Muscle layer of duodenum (tissue), 2 donors: Measurements from ENCODE around the gene CBX5.
"Not testable (repeated sequence)": the region's sequence is repeated elsewhere in the genome, so short reads cannot be mapped to it uniquely, and the experiment has no call there.

ENCODE experiments used
- H3K27ac ChIP-seq: one replicate; pipeline ENCODE4 v1.7.0; 2013; ENCODE audit warnings: mild to moderate bottlenecking, low read length
- H3K27me3 ChIP-seq: one replicate; pipeline ENCODE4 v1.7.0; 2013; ENCODE audit warnings: low read depth, mild to moderate bottlenecking, control low read depth, low read length
- H3K36me3 ChIP-seq, 2 donors: one replicate each; pipeline ENCODE4 v1.7.0; 2013; ENCODE audit warnings: low read length in 2 of 2, control low read depth in 1 of 2, mild to moderate bottlenecking in 1 of 2; ENCODE audit not compliant: insufficient read depth in 2 of 2, control insufficient read depth in 1 of 2
- H3K4me1 ChIP-seq, 2 donors: one replicate each; pipeline ENCODE4 v1.7.0; 2013; ENCODE audit warnings: low read length in 2 of 2, mild to moderate bottlenecking in 2 of 2, control low read depth in 1 of 2, moderate library complexity in 1 of 2; ENCODE audit not compliant: insufficient read depth in 2 of 2, control insufficient read depth in 1 of 2
- H3K4me3 ChIP-seq, 2 donors: one replicate each; pipeline ENCODE4 v1.7.0; 2013; ENCODE audit warnings: low read length in 2 of 2, low read depth in 1 of 2, mild to moderate bottlenecking in 1 of 2
- H3K9me3 ChIP-seq, 2 donors: one replicate each; pipeline ENCODE4 v1.7.0; 2013; ENCODE audit warnings: low read length in 2 of 2, control low read depth in 1 of 2, mild to moderate bottlenecking in 1 of 2; ENCODE audit not compliant: control insufficient read depth in 1 of 2
- donor health status: healthy.

Gene CBX5

DNA sequence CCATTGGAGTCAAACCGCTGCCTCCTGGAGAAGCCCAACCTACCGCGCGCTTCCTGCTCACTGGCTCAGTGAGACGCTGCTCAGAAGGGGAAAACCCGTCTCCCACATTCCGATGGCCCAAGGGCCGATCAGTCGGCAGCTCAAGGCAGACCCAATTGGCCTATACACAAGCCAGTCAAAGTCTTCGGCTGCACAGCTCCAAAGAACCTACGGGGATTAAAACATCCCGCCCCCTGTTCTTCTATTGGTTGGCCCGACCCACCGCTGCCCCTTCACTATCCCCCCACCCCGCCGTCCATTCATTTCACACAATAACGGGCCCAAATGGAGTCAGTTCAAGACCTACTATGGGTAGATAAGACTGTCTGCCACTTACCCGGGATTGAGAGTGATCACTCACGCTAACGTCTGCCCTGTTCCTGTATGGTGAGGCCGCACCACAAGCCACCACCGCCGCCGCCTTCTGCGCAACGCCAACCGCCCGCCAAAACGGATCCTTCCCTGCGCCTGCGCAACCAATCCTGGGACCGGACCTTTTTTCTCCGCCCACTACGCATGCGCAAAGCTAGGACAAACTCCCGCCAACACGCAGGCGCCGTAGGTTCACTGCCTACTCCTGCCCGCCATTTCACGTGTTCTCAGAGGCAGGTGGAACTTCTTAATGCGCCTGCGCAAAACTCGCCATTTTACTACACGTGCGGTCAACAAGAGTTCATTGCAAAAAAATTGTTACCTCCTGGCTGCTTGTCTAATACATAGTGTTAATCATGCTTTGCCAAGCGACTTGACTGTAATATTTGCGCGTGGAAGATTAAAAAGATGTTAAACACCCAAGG, at the start of gene CBX5:
Gene CBX5 (minus strand): TSS at position 491 of the 836 bp plus-strand sequence. CDS start 22,472 bp downstream, outside the sequence.
- Histone ChIP-seq H3K27ac (peak within 1 kb of the TSS; percentile 98), H3K27me3 (no peaks in the 10 kb centered on the region), H3K36me3 (peaks cover 30 to 41% of the 10 kb centered on the region in 2 donors), H3K9me3 (no peaks in the 10 kb centered on the region), H3K4me3 (peak within 1 kb of the TSS; percentile 74 to 94), H3K4me1 (peaks cover 28 to 48% of the 10 kb centered on the region in 2 donors)

DNA sequence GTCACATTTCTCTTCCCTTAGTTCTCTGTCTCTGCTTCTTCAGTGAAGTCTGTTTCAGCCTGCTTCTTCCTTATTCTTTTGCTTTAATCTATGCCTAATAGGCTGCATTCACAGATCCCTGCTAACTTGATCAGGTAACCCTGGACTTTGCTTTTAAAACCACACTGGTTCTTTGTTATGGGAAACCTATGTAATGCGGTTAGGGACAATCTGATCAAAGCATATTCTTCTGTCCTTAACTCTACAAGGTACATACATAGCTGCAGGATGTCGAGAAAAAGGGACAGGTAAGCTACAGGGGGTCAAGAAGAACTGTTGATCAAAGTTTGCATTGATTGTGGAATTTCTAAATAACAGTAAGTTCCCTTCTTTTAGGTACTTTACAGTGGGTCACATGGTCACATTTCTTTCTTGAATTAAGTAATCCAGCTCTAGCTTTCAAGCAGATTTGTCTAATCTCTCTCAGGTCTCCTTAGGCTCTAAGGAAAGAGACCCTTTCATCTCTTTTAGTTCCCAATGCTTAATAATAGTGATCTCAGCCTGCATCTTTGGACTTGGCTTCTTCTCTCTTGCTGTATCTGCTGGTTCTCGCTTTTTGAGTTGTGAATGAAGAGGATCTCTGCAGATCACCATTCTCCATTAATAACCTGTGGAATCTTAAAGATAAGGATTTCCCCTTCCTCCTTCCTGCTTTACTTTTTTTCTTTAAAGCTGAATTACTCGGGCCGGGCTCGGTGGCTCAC, 48.8 kb upstream of the CBX5 start:
- no peak overlapping the region for H3K4me3 ChIP-seq
- H3K4me1 ChIP-seq: peaks cover 18 to 58% of the 10 kb centered on the region in 2 donors
- no peak overlapping the region for H3K27ac ChIP-seq

DNA sequence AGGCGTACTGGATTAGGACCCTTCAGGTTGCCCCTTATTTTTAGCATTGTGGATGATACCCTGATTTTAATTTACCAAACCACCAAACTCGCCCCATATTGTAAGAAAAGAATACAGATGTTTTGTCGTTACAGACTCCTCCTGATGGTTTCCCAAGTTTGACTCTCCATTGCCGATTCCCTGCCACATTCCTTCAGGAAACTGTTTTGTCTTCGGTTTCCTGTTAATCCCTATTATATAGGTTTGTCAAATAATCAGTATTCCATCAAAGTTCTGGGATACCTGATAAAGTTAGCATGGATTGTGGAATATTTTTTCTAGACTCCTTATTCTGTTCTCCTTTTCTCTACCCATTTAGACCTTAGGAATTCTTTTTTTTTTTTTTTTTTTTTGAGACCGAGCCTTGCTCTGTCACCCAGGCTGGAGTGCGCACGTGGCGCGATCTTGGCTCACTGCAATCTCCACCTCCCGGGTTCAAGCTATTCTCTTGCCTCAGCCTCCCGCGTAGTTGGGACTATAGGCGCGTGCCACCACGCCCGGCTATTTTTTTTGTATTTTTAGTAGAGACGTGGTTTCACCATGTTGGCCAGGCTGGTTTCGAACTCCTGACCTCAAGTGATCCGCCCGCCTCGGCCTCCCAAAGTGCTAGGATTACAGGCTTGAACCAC, 45.7 kb upstream of the CBX5 start:
- peak overlapping the region; percentile 97 for H3K27ac ChIP-seq
- H3K4me3 ChIP-seq: peak overlapping the region; percentile 89 to 94
- H3K27me3 ChIP-seq, H3K9me3 ChIP-seq, H3K36me3 ChIP-seq: not testable (repeated sequence)
- H3K4me1 ChIP-seq: peaks cover 13 to 42% of the 10 kb centered on the region in 2 donors

More for the DNA sequence above, 48.8 kb upstream of the CBX5 start:
- Histone ChIP-seq H3K9me3 (no peaks in the 10 kb centered on the region), H3K36me3 (peaks cover 6 to 8% of the 10 kb centered on the region in 2 donors), H3K27me3 (no peaks in the 10 kb centered on the region)

DNA sequence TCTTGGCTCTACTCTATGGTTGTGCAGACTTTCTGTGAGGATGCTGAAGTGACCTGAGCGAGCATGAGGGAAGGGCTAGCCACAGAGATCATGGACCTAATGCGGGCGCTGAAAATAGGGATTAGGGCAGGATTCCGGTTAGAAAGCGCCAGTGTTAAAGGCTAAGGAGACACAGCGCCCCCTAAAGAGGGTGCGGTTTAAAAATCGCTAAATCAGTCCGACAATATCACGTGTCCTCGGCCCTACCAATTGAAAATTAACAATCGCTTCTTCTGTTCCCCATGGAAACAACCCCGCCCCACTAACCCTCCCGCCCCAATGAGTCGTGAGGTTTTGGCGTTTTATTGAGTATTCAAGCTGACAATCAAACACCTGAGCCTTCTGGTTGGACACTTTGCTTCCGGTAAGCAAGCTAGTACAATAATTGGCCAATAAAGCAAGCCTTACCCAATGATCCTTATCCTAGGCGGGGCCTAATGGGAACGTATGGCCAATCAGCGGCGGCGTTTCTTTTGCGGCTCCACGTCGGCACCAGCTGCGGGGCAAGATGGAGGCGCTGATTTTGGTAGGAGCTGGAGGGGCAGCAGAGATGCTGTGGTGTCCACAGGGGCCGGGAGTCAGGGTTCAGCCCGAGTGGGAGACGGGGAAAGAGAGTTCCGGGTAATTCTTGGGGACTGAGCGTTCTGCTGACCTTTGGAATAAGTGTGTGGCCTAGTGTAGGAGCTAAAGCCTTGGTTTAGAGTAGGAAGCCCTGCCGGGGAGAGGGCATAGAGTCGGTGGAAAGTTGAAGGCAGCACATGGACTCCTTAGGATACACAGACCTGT, 44.9 kb upstream of the CBX5 start, which contains the start of gene COPZ1:
Gene COPZ1 (plus strand): TSS at position 515 of the 825 bp plus-strand sequence. CDS start 33 bp downstream, at position 548.
- Histone ChIP-seq H3K27ac (peak within 1 kb of the TSS; percentile 97), H3K9me3 (no peaks in the 10 kb centered on the region), H3K36me3 (peaks cover 6 to 8% of the 10 kb centered on the region in 2 donors), H3K27me3 (no peaks in the 10 kb centered on the region), H3K4me1 (peaks cover 10 to 35% of the 10 kb centered on the region in 2 donors), H3K4me3 (peak within 1 kb of the TSS; percentile 89 to 94)

DNA sequence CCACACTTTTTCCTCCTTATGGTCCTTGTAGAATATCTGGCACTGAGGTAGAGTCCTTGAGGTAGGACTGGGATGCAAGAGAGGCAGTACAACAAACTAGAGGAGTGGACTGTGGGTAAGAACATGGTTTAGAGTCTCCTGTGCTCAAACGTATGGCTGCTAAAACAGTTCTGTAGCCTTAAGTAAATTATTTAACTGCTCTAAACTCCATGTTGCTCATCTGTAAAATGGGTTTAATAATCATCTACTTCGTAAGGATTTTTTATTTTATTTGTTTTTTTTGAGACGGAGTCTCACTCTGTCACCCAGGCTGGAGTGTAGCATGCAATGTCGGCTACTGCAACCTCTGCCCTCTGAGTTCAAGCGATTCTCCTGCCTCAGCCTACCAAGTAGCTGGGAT, 41.4 kb upstream of the CBX5 start:
- Histone ChIP-seq H3K4me1 (peaks cover 2 to 12% of the 10 kb centered on the region in 2 donors), H3K36me3 (no peaks in the 10 kb centered on the region), H3K9me3 (no peaks in the 10 kb centered on the region), H3K27ac (no peak overlapping the region), H3K27me3 (no peaks in the 10 kb centered on the region), H3K4me3 (no peak overlapping the region)

DNA sequence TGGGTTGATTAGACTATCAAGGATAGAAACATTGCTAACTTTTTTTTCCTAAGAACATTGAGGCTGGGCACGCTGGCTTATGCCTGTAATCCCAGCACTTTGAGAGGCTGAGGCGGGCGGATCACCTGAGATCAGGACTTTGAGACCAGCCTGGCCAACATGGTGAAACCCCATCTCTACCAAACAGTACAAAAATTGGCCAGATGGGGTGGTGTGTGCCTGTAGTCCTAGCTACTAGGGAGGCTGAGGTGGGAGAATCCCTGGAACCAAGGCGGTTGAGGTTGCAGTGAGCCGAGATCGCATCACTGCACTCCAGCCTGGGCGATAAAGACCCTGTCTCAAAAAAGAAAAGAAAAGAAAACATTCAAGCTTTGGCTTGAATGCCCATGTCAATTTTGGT, 32.4 kb upstream of the CBX5 start:
- H3K9me3 ChIP-seq, H3K4me1 ChIP-seq, H3K27ac ChIP-seq, H3K27me3 ChIP-seq, H3K36me3 ChIP-seq, H3K4me3 ChIP-seq: not testable (repeated sequence)

DNA sequence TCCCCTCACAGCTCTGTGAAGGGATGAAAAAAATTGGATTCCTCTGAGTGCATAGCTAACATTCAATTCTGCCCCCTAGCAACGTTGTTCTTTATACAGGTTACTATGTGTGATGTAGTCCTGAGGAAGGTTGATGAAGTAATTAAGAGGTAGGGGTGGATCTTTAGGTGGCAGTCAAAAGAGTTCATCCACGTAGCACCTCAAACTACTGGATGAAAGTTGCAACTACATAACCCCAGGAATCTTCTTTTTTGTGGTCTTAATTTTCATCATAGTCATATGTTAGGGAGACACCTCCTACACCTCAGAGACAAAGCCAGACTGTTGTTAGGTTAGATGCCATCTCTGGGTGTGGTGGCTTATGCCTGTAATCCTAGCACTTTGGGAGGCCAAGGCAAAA, 31.1 kb upstream of the CBX5 start:
- Histone ChIP-seq H3K4me3 (no peak overlapping the region), H3K36me3 (no peaks in the 10 kb centered on the region), H3K27ac (no peak overlapping the region), H3K9me3 (no peaks in the 10 kb centered on the region), H3K27me3 (no peaks in the 10 kb centered on the region), H3K4me1 (no peaks in the 10 kb centered on the region)

DNA sequence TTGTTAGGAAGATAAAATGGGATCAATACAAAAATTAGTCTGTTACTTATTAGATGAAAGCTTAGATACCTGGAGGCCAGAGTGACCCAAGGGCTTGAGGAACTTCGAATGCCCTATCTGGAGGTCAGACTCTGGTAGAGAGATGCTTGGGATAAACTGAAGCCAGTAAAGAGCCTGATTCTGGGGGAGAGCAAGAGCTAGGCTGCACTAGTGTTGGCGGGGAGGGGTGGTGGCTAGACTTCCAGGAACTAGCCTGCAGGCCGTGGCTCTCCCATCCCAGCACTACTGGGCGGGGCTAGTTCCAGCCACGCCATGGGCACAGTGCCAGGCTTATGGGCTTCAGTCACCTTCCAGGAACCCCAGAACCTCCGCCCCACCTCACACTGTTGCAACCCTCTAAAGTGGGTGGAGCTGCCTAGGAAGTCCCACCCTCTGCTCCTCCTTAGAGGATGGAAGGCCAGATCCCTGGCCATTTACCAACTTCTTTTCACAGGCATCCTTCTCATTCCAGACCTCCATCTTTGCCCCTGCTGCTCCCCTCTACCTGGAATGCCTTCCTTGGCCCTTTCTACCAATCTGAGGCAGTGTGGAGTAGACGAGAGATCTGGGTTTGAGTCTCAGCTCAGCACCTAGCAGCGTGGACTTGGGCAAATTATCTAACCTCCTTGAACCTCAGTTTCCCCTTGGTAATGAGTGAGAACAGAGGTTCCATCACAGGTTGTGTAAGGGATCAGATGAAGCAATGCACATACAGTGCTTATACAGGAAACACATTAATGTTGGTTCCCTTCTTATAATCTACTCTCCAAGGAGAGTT, 27.2 kb upstream of the CBX5 start:
- Histone ChIP-seq H3K4me1 (no peaks in the 10 kb centered on the region), H3K27ac (no peak overlapping the region), H3K4me3 (no peak overlapping the region), H3K36me3 (no peaks in the 10 kb centered on the region), H3K9me3 (no peaks in the 10 kb centered on the region), H3K27me3 (no peaks in the 10 kb centered on the region)

DNA sequence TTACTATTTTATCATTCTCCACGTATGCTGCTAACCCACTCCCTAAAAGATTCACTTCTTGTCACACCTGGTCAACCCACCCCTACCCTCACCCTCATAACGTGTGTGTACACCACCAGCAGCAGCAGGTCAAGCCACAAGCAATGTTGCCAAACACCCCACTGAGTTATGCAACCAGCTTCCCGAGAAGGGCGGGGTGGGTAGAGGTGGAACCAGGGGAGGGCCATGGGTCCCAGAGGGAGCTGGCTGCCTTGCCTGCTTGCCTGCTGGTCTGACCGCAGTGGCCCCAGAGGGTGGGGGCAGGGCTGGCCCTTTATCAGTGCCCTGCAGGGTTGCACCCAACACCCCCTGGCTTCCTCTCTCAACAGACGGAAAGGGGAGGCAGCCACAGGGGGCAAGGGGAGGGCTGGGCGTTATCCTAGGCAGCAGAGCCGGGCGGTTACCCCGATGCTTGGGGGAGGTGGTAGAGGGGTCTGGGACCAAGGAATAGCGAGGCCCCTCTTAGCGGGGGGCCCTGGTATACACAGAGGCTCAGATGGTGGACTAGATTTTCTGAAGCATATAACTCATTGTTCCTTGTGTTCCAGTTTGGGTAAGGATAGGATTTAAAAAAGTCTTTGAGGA, 24.4 kb upstream of the CBX5 start:
- peaks cover 7% of the 10 kb centered on the region for H3K27me3 ChIP-seq
- H3K36me3 ChIP-seq: no peaks in the 10 kb centered on the region
- no peak overlapping the region for H3K4me3 ChIP-seq
- H3K27ac ChIP-seq: no peak overlapping the region
- H3K9me3 ChIP-seq: no peaks in the 10 kb centered on the region
- H3K4me1 ChIP-seq: peaks cover 0 to 6% of the 10 kb centered on the region in 2 donors

DNA sequence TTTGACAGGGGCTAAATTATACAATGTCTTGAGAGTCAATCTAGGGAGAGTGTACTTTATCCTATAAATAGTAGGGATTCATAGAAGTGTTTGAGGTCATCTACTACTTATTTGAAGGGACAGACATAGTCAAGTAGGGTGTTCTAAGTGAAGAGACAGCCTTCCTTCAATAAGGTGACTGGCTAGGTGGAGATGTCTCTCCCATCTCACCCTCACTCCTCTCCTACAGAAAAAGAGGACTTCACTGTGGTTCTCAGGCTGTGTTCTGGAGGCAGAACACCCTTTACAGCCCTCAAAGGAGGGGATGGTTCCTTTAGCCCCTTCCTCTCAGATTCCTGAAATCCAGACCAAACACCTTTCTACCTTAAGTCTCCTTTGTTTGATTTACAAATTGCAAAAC, 23.7 kb upstream of the CBX5 start:
- Histone ChIP-seq H3K4me3 (no peak overlapping the region), H3K27me3 (peaks cover 7% of the 10 kb centered on the region), H3K4me1 (peaks cover 0 to 6% of the 10 kb centered on the region in 2 donors), H3K9me3 (no peaks in the 10 kb centered on the region), H3K36me3 (no peaks in the 10 kb centered on the region), H3K27ac (no peak overlapping the region)
